ENCODE measurements around the gene DYSF. TPM values are rescaled to one million over a fixed set of nuclear protein-coding genes. Genes with fewer than 3 reads are reported as not detected.
A peak's percentile ranks its signal among the peaks of the same experiment; 100 is the strongest.

DYSF gene
- total RNA-seq, 2 donors from 2014 or later: 1.4 to 3.1 TPM

GRCh38 chr2:71492112-71492511, 38.8 kb downstream of the DYSF start:
- Histone ChIP-seq H3K9ac (ENCODE audit: extremely low read depth, low read length, poor library complexity, severe bottlenecking) (no peak overlapping the region), H3K27ac (ENCODE audit: low read depth, low read length) (no peak overlapping the region), H3K27me3 (ENCODE audit: control insufficient read depth, insufficient read depth, low read length, poor library complexity, severe bottlenecking) (no peaks in the 10 kb centered on the region), H3K9me3 (ENCODE audit: control insufficient read depth, low read length) (no peaks in the 10 kb centered on the region), H3K4me1 (ENCODE audit: control insufficient read depth, insufficient read depth, low read length) (no peaks in the 10 kb centered on the region), H3K4me3 (ENCODE audit: low read length) (no peak overlapping the region), H3K36me3 (ENCODE audit: control insufficient read depth, insufficient read depth, low read length) (no peaks in the 10 kb centered on the region)
- Mint-ChIP-seq H3K27me3 (ENCODE audit: insufficient read depth) (no peaks in the 10 kb centered on the region), H3K36me3 (ENCODE audit: low read depth) (no peaks in the 10 kb centered on the region), H3K4me1 (no peaks in the 10 kb centered on the region), H3K9me3 (no peaks in the 10 kb centered on the region), H3K4me3 (no peak overlapping the region), H3K27ac (no peak overlapping the region)
- 90% methylated on average over 6 of the region's 6 CpGs; no CpG with 5 or more reads in 1 of the 2 experiments for WGBS, 2 experiments (ENCODE audit: insufficient coverage in 1 of 2, insufficient read length in 1 of 2)
- peak; percentile 29 for DNase-seq
- TF ChIP-seq, protein P1, sequence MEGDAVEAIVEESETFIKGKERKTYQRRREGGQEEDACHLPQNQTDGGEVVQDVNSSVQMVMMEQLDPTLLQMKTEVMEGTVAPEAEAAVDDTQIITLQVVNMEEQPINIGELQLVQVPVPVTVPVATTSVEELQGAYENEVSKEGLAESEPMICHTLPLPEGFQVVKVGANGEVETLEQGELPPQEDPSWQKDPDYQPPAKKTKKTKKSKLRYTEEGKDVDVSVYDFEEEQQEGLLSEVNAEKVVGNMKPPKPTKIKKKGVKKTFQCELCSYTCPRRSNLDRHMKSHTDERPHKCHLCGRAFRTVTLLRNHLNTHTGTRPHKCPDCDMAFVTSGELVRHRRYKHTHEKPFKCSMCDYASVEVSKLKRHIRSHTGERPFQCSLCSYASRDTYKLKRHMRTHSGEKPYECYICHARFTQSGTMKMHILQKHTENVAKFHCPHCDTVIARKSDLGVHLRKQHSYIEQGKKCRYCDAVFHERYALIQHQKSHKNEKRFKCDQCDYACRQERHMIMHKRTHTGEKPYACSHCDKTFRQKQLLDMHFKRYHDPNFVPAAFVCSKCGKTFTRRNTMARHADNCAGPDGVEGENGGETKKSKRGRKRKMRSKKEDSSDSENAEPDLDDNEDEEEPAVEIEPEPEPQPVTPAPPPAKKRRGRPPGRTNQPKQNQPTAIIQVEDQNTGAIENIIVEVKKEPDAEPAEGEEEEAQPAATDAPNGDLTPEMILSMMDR (conservative IDR thresholded peaks at IDR 0.05): no peak

DNA sequence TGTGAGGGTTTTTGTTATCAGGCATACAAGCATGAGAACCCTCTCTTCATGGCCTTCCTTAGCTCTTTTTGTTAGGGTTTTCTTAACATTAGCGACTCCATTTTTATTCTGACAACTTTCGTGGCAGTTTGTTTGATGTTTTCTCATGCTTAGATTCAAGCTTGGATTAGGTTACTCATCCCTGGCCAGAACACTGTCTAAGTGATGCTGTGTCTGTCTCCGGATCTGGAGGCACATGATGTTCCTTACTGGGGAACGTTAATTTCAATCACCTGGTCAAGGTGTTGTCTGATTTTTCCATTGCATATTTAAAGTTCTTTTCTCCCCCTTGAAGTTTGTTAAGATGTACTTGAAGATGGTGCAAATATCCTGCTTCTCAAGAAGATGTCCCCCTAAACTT, 40.7 kb downstream of the DYSF start:
- no peak for DNase-seq
- H3K4me3 ChIP-seq (ENCODE audit: low read length): no peak overlapping the region
- Mint-ChIP-seq H3K27me3 (ENCODE audit: insufficient read depth) (no peaks in the 10 kb centered on the region), H3K4me1 (peaks cover 4% of the 10 kb centered on the region), H3K27ac (no peak overlapping the region), H3K9me3 (no peaks in the 10 kb centered on the region), H3K36me3 (ENCODE audit: low read depth) (no peaks in the 10 kb centered on the region), H3K4me3 (no peak overlapping the region)
- H3K9me3 ChIP-seq (ENCODE audit: control insufficient read depth, low read length): no peaks in the 10 kb centered on the region
- H3K4me1 ChIP-seq (ENCODE audit: control insufficient read depth, insufficient read depth, low read length): no peaks in the 10 kb centered on the region
- H3K9ac ChIP-seq (ENCODE audit: extremely low read depth, low read length, poor library complexity, severe bottlenecking): no peak overlapping the region
- no peaks in the 10 kb centered on the region for H3K36me3 ChIP-seq (ENCODE audit: control insufficient read depth, insufficient read depth, low read length)
- no peak overlapping the region for H3K27ac ChIP-seq (ENCODE audit: low read depth, low read length)
- H3K27me3 ChIP-seq (ENCODE audit: control insufficient read depth, insufficient read depth, low read length, poor library complexity, severe bottlenecking): no peaks in the 10 kb centered on the region
- WGBS, 2 experiments (ENCODE audit: insufficient coverage in 1 of 2, insufficient read length in 1 of 2): 92 to 100% methylated on average over 2 to 4 of the region's 4 CpGs
- TF ChIP-seq, protein P1 (conservative IDR thresholded peaks at IDR 0.05): no peak

DNA sequence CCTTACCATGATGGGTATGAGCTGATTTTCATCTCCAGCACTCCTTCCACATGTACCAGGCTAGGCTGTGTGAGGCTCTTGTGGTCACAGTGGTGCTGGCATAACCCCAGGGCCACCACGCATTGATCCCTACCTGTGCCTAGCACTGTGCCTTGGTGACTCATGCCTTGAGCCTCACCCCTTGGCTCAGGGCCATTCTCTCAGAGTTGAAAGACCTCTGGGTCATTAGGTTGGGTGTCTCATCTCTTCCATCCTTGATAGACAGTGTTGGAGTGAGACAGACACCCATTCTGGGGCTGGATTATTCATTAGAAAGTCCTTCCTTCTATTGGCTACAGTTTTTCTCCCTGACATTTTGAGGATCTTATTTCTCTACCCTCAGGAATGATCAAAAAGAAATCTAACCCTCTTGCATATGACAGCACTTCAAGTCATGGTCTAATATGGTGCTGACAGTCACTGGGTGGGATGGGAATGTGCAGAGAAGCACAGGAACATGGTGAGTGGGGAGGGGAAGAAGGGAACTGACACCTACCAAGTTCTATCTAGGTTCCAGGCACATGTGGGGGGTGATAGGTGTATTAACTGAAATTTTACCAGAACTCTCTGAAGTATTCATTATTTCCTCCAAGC, 41.3 kb downstream of the DYSF start:
- Mint-ChIP-seq H3K27me3 (ENCODE audit: insufficient read depth) (no peaks in the 10 kb centered on the region), H3K9me3 (no peaks in the 10 kb centered on the region), H3K36me3 (ENCODE audit: low read depth) (no peaks in the 10 kb centered on the region), H3K27ac (no peak overlapping the region), H3K4me1 (peaks cover 4% of the 10 kb centered on the region), H3K4me3 (no peak overlapping the region)
- H3K9me3 ChIP-seq (ENCODE audit: control insufficient read depth, low read length): no peaks in the 10 kb centered on the region
- H3K9ac ChIP-seq (ENCODE audit: extremely low read depth, low read length, poor library complexity, severe bottlenecking): no peak overlapping the region
- TF ChIP-seq, protein P1 (conservative IDR thresholded peaks at IDR 0.05): no peak
- H3K27me3 ChIP-seq (ENCODE audit: control insufficient read depth, insufficient read depth, low read length, poor library complexity, severe bottlenecking): no peaks in the 10 kb centered on the region
- no peaks in the 10 kb centered on the region for H3K36me3 ChIP-seq (ENCODE audit: control insufficient read depth, insufficient read depth, low read length)
- no peak overlapping the region for H3K27ac ChIP-seq (ENCODE audit: low read depth, low read length)
- no peak for DNase-seq
- H3K4me1 ChIP-seq (ENCODE audit: control insufficient read depth, insufficient read depth, low read length): no peaks in the 10 kb centered on the region
- 95% methylated on average over 1 of the region's 1 CpG; no CpG with 5 or more reads in 1 of the 2 experiments for WGBS, 2 experiments (ENCODE audit: insufficient coverage in 1 of 2, insufficient read length in 1 of 2)
- H3K4me3 ChIP-seq (ENCODE audit: low read length): no peak overlapping the region

All from endodermal cell (in vitro differentiated cells).